Astrocyte of the spinal cord (primary cell): ENCODE results near the gene WDR46.
"Not testable (repeated sequence)": the region's sequence is repeated elsewhere in the genome, so short reads cannot be mapped to it uniquely, and the experiment has no call there.

ENCODE experiments used
- DNase-seq: peaks from one replicate; pipeline ENCODE4 v3.0.0; 2011; ENCODE audit warnings: low read depth, low spot score
- H3K4me3 ChIP-seq: 2 replicates; pipeline ENCODE4 v1.5.1; 2011; ENCODE audit warnings: low read depth, mild to moderate bottlenecking, low read length, moderate library complexity
- CTCF ChIP-seq: IDR thresholded peaks from 2 replicates; pipeline ENCODE4 v1.5.1; 2012; ENCODE audit warnings: low read depth, mild to moderate bottlenecking, low read length, inconsistent platforms
- in situ Hi-C: cut with HindIII; loops from 2 replicates; pipeline ENCODE4 v1.10.0; 2017; ENCODE audit warnings: low sequenced_read_pairs

WDR46 gene

GRCh38 chr6:33273129-33273923 is 15.7 kb downstream of the WDR46 start:
- H3K4me3 ChIP-seq, result peak overlapping the region; percentile 84
- no peak for TF ChIP-seq CTCF
- no peak for DNase-seq
- in situ Hi-C loops, result no loop called here

GRCh38 chr6:33272275-33273128 is 16.5 kb downstream of the WDR46 start:
- in situ Hi-C loops, result no loop called here
- DNase-seq, result no peak
- no peak for TF ChIP-seq CTCF
- peak overlapping the region; percentile 84 for H3K4me3 ChIP-seq

- H3K4me3 ChIP-seq, result peak within 1 kb of the TSS; percentile 84
- in situ Hi-C loops, result no loop called here
- peak; percentile 99 for DNase-seq
- no peak for TF ChIP-seq CTCF
Observed at GRCh38 chr6:33271468-33272274, 17.4 kb downstream of the WDR46 start, which contains the start of the genes RPS18 and VPS52. TSS of gene RPS18 (plus strand) at chr6:33272075. CDS start at chr6:33272120, 45 bp downstream. TSS of gene VPS52 (minus strand) at chr6:33271876. CDS start at chr6:33271675, 201 bp downstream.

GRCh38 chr6:33271117-33271467 is 17.9 kb downstream of the WDR46 start:
- no peak for TF ChIP-seq CTCF
- in situ Hi-C loops, result no loop called here
- peak overlapping the region; percentile 84 for H3K4me3 ChIP-seq
- no peak for DNase-seq

- no peak for DNase-seq
- in situ Hi-C loops, result no loop called here
- H3K4me3 ChIP-seq, result no peak overlapping the region
- no peak for TF ChIP-seq CTCF
Observed at GRCh38 chr6:33264015-33264414, 25.0 kb downstream of the WDR46 start.

- DNase-seq, H3K4me3 ChIP-seq, in situ Hi-C loops: not testable (repeated sequence)
Observed at GRCh38 chr6:33262490-33262889, 26.5 kb downstream of the WDR46 start.
